Mucosa of descending colon (tissue), 3 donors: ENCODE results near the gene PLEKHA7. TPM values are rescaled to one million over a fixed set of nuclear protein-coding genes. Genes with fewer than 3 reads are reported as not detected.

Source experiments
- ATAC-seq: fragments of 200-7000 bp; cut with Tn5 transposase; one replicate; pipeline ENCODE4 v1.9.1; 2020; ENCODE audit warnings: mild to moderate bottlenecking, moderate library complexity
- DNase-seq, 3 donors: peaks; one replicate each; pipeline ENCODE4 v3.0.0-alpha.2; 2020
- H3K36me3 ChIP-seq: fragments of 200-600 bp; one replicate; pipeline ENCODE4 v1.8.0; 2021; ENCODE audit warnings: low read depth, mild to moderate bottlenecking
- H3K4me1 ChIP-seq: fragments of 200-600 bp; one replicate; pipeline ENCODE4 v1.8.0; 2021; ENCODE audit warnings: low read depth, mild to moderate bottlenecking
- H3K4me3 ChIP-seq: fragments of 200-600 bp; one replicate; pipeline ENCODE4 v1.8.0; 2021; ENCODE audit warnings: mild to moderate bottlenecking
- H3K9me3 ChIP-seq: fragments of 200-600 bp; one replicate; pipeline ENCODE4 v1.8.0; 2021; ENCODE audit warnings: mild to moderate bottlenecking
- intact Hi-C, 2 donors: fragments of 100-400 bp; cut with DNase I in 1 of 2; cut with micrococcal nuclease in 1 of 2; formaldehyde crosslinking; loops; one replicate each; pipeline versions ENCODE4 v1.11.0 to v1.11.1; 2022; cut with DNase I, micrococcal nuclease
- total RNA-seq, 3 donors: library from RNA; stranded (reverse); fragmentation: NEBNext Ultra II Directional in 2 of 3; extraction: Animal tissue kit (Norgen Biotek cat#: 25700) in 2 of 3; gene quantifications; one replicate each; pipeline versions ENCODE4 v1.2.1 to v1.2.4, GENCODE V29; 2021 to 2023
- TF ChIP-seq, protein P1 (sequence below): fragments of 200-600 bp; IDR thresholded peaks from one replicate; pipeline ENCODE4 v1.8.0; 2022; ENCODE audit warnings: antibody characterized with exemption, mild to moderate bottlenecking
- donor health status: DM: no; HTN: no; CAD: no; lungs with moderate emphysema.
- donor health status: DM: no; HTN: no; CAD: no.
- donor health status: DM: no; HTN: yes; CAD: no.

PLEKHA7 gene
- total RNA-seq, 3 donors from 2014 or later = 67.0 to 120 (median 99.6) TPM

DNA sequence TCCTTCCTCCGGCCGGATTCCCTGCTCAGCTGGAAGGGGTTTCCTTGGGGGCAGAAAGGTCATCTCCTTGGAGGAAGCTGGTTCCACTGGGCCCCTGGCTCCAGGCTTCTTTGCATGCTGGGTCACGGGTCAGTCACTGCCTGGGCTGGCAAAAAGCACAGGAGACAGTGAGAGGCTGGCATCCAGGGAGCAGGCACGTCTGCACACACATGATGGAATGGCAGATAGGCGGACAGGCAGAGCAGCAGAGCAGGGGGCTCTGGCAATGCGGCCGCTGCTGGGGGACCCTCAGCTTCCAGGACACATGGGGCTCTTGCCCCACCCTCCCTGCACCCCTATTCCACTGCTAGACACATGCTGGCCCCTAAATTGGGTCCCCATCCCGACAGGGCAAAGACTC, 235.3 kb downstream of the PLEKHA7 start:
- intact Hi-C loops = no loop called here
- no peak for DNase-seq
- ATAC-seq = no peak
- TF ChIP-seq, protein P1, sequence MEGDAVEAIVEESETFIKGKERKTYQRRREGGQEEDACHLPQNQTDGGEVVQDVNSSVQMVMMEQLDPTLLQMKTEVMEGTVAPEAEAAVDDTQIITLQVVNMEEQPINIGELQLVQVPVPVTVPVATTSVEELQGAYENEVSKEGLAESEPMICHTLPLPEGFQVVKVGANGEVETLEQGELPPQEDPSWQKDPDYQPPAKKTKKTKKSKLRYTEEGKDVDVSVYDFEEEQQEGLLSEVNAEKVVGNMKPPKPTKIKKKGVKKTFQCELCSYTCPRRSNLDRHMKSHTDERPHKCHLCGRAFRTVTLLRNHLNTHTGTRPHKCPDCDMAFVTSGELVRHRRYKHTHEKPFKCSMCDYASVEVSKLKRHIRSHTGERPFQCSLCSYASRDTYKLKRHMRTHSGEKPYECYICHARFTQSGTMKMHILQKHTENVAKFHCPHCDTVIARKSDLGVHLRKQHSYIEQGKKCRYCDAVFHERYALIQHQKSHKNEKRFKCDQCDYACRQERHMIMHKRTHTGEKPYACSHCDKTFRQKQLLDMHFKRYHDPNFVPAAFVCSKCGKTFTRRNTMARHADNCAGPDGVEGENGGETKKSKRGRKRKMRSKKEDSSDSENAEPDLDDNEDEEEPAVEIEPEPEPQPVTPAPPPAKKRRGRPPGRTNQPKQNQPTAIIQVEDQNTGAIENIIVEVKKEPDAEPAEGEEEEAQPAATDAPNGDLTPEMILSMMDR = no peak
- Histone ChIP-seq H3K36me3 (no peaks in the 10 kb centered on the region), H3K9me3 (no peaks in the 10 kb centered on the region), H3K4me3 (no peak overlapping the region), H3K4me1 (no peaks in the 10 kb centered on the region)

GRCh38 chr11:16778286-16778685, 235.9 kb downstream of the PLEKHA7 start:
- intact Hi-C loops = no loop called here
- Histone ChIP-seq H3K4me1 (no peaks in the 10 kb centered on the region), H3K4me3 (no peak overlapping the region), H3K9me3 (no peaks in the 10 kb centered on the region), H3K36me3 (no peaks in the 10 kb centered on the region)
- no peak for ATAC-seq
- TF ChIP-seq, protein P1 = no peak
- no peak for DNase-seq

- ATAC-seq (no peak), DNase-seq (no peak)
- Histone ChIP-seq H3K4me3 (no peak overlapping the region), H3K36me3 (no peaks in the 10 kb centered on the region), H3K9me3 (no peaks in the 10 kb centered on the region), H3K4me1 (no peaks in the 10 kb centered on the region)
- intact Hi-C loops = no loop called here
- TF ChIP-seq, protein P1 = no peak
Measured at GRCh38 chr11:16777613-16777975, 236.6 kb downstream of the PLEKHA7 start.

DNA sequence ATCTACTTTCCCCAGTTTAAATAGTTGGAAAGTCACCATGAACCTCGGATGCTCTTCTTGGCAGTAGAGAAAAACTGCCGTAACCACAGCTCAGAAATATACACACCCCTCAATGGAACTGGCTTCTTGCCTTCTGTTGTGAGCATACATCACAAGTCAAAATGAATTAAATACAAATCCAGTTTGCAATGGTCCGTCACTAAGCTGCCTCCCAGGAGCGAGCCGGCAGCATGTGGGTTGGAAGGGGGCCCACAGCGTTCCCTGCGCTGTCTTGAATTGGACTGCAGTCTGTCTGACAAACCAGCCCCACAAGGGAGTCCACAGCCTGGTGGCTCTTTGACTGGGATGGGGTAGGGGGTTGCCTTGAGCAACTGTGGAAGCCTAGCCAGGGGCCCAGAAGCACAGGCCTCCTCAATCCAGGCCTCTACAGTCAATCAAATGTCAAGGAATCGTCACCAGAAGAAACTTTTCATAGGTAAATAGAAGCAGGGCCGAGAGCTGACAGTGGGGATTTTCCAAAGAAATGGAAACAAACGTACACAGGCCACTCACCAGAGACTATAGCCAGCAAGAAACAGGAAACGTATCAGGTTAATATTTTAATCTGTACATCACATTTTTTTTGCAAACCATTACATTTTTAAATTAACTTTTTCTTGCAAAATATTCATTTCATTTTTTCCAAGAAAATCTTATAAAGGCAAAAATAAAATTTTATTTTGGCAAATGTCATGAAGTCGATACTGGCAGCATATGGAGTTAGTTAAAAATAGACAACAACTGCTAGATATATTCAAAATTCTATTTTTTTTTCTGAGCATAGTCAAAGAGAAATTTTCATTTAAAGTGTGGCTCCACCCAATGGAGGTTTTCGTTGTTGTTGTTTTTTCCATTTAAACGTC, 237.3 kb downstream of the PLEKHA7 start:
- intact Hi-C loops = no loop called here
- no peaks in the 10 kb centered on the region for H3K9me3 ChIP-seq
- TF ChIP-seq, protein P1 = no peak
- H3K36me3 ChIP-seq = no peaks in the 10 kb centered on the region
- no peaks in the 10 kb centered on the region for H3K4me1 ChIP-seq
- no peak for DNase-seq
- ATAC-seq = no peak
- H3K4me3 ChIP-seq = no peak overlapping the region

DNA sequence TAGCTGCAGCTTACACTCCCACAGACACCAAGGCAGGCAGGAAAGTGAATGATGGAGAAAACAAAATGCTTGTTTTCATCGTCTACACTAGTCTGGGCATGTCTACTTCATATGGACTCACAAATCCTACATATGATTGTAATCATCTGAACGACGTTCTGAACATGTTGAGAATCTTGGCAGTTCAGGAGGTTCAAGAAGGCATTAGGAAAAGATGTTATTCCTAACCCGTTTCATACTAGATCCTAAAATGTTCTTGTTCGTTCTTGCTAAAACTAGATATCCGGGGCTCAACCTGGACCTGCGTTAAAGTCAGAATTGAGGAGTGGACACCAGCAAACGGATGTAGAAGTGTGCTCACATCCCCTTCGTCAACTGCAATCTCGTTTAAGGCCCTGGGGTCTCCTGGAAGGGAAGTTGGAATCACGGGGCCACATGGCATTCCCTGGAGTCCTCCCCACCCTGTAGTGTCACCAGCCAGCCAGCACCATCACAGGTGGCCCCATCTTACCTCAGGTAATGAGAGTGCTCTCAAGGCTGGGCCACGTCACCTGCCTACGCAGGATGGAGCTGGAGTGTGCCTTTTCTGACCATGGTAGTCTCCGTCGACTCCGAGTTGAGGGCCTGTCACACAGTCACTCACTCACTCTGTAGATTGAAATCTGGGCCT, 238.5 kb downstream of the PLEKHA7 start:
- no peak overlapping the region for H3K4me3 ChIP-seq
- TF ChIP-seq, protein P1 = no peak
- no peak for ATAC-seq
- no peak for DNase-seq
- H3K36me3 ChIP-seq = no peaks in the 10 kb centered on the region
- H3K4me1 ChIP-seq = no peaks in the 10 kb centered on the region
- no peaks in the 10 kb centered on the region for H3K9me3 ChIP-seq
- intact Hi-C loops = no loop called here
